ENCODE measurements around the gene ZNF275. TPM values are rescaled to one million over a fixed set of nuclear protein-coding genes. Genes with fewer than 3 reads are reported as not detected.

Gene ZNF275
- total RNA-seq, 1 experiment from 2014 or later: 5.0 TPM

- Histone ChIP-seq H3K4me1 (ENCODE audit: control insufficient read depth, insufficient read depth, low read length) (no peaks in the 10 kb centered on the region), H3K9me3 (ENCODE audit: control insufficient read depth, insufficient read depth, low read depth, low read length) (no peaks in the 10 kb centered on the region), H3K36me3 (ENCODE audit: control insufficient read depth, insufficient read depth, low read length) (no peaks in the 10 kb centered on the region), H3K27me3 (ENCODE audit: control insufficient read depth, insufficient read depth, low read length) (no peaks in the 10 kb centered on the region), H3K4me3 (ENCODE audit: low read depth in 2 of 2, low read length in 2 of 2) (no peak overlapping the region), H3K27ac (ENCODE audit: low read length) (no peak overlapping the region)
- in situ Hi-C loops (cut with HindIII; ENCODE audit: low pct_unique_long_range_greater_than_20kb, low sequenced_read_pairs) (no loop called here), intact Hi-C loops (cut with micrococcal nuclease; ENCODE audit: unreplicated experiment) (no loop called here)
- ChIA-PET POLR2A (no interaction called here), CTCF (no interaction called here)
- TF ChIP-seq CTCF (IDR thresholded peaks at IDR 0.05): no peak
- no peak for TF ChIP-seq SIN3A (IDR thresholded peaks at IDR 0.05; ENCODE audit: borderline replicate concordance, insufficient read depth, low read depth, low read length)
- TF ChIP-seq POLR2AphosphoS5 (IDR thresholded peaks at IDR 0.05; ENCODE audit: low read depth, low read length): no peak
- no peak for TF ChIP-seq REST (IDR thresholded peaks at IDR 0.05; ENCODE audit: insufficient read depth in 1 of 2, low read depth in 2 of 2, low read length in 1 of 2)
- TF ChIP-seq TCF7L2 (IDR thresholded peaks at IDR 0.05; ENCODE audit: low read depth, low read length): no peak
- ATAC-seq (no peak), DNase-seq (ENCODE audit: low read depth, low spot score) (no peak)
- BruUV-seq (replicated peaks): no TSS peak
Measured at GRCh38 chrX:153343674-153344073, 9.7 kb downstream of the ZNF275 start.

GRCh38 chrX:153347530-153347929 is 13.6 kb downstream of the ZNF275 start:
- ChIA-PET POLR2A (no interaction called here), CTCF (no interaction called here)
- in situ Hi-C loops (cut with HindIII; ENCODE audit: low pct_unique_long_range_greater_than_20kb, low sequenced_read_pairs): no loop called here
- Histone ChIP-seq H3K9me3 (ENCODE audit: control insufficient read depth, insufficient read depth, low read depth, low read length) (no peaks in the 10 kb centered on the region), H3K27me3 (ENCODE audit: control insufficient read depth, insufficient read depth, low read length) (no peaks in the 10 kb centered on the region), H3K4me1 (ENCODE audit: control insufficient read depth, insufficient read depth, low read length) (no peaks in the 10 kb centered on the region), H3K4me3 (ENCODE audit: low read depth in 2 of 2, low read length in 2 of 2) (no peak overlapping the region), H3K36me3 (ENCODE audit: control insufficient read depth, insufficient read depth, low read length) (no peaks in the 10 kb centered on the region), H3K27ac (ENCODE audit: low read length) (no peak overlapping the region)
- no TSS peak for BruUV-seq (replicated peaks)
- intact Hi-C loops (cut with micrococcal nuclease; ENCODE audit: unreplicated experiment): no loop called here
- TF ChIP-seq POLR2AphosphoS5 (IDR thresholded peaks at IDR 0.05; ENCODE audit: low read depth, low read length) (no peak), TCF7L2 (IDR thresholded peaks at IDR 0.05; ENCODE audit: low read depth, low read length) (no peak), REST (IDR thresholded peaks at IDR 0.05; ENCODE audit: insufficient read depth in 1 of 2, low read depth in 2 of 2, low read length in 1 of 2) (no peak), CTCF (IDR thresholded peaks at IDR 0.05) (no peak)
- ATAC-seq: no peak
- DNase-seq (ENCODE audit: low read depth, low spot score): no peak

Data from Panc1 (cell line).